SIG-M5 treated with dmso at 0.1 percent for 504 hours (cell line): Measurements from ENCODE around the gene GRK1.
A peak's percentile ranks its signal among the peaks of the same experiment; 100 is the strongest.

Source experiments
- DNase-seq: peaks from one replicate; lab custom pipeline; 2025; ENCODE audit not compliant: unreplicated experiment; lab: John Stamatoyannopoulos, UW

The GRK1 gene

GRCh38 chr13:113728571-113729054 lies 61.6 kb downstream of the GRK1 start:
- no peak for DNase-seq

DNA sequence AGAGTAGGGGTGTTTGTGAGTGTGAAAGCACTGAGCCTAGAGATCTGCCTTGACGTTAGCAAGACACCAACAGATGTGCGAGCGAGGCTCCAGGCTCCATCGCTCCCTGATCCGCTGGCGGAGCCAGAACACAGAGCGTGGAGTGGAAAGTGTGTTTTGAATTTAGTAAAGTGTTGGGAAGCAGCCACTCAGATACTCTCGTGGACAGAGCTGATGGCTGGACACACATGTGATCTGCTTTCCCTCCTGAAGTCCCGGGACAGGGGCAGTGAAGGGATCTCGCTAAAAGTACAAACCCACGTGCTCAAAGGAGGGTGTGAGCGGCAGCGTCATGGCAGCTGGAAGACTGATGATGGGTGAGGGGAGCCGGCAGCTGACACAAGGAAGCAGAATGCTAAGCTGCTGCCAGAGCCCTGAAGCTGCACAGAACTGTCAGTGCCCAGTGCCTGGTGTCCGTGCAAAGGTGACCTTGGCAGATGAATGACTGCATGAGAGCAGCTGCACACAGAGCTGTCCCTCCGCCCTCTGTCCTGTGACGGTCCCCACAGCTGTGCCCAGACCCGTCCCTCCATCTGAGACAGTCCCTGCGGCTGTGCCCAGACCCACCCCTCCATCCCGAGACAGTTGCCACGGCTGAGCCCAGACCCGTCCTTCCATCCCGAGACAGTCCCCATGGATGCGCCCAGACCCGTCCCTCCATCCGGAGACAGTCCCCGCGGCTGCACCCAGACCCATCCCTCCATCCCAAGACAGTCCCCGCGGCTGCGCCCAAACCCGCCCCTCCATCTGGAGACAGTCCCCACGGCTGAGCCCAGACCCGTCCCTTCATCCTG lies 62.4 kb downstream of the GRK1 start:
- no peak for DNase-seq

DNA sequence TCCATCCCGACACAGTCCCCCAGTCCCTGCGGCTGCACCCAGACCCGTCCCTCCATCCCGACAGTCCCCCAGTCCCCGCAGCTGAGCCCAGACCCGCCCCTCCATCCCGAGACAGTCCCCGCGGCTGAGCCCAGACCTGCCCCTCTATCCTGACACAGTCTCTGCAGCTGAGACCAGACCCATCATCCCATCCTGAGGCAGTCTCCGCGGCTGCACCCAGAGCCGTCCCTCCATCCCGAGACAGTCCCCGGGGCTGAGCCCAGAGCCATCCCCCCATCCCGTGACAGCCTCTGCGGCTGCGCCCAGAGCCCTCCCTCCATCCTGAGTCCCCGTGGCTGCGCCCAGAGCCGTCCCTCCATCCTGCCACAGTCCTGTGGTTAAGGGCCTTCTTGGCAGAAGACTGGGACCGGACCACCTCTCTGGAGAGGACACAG lies 63.3 kb downstream of the GRK1 start:
- no peak for DNase-seq

GRCh38 chr13:113730831-113731191 lies 63.8 kb downstream of the GRK1 start:
- DNase-seq: no peak

GRCh38 chr13:113731192-113732175 lies 64.5 kb downstream of the GRK1 start:
- DNase-seq: no peak

DNA sequence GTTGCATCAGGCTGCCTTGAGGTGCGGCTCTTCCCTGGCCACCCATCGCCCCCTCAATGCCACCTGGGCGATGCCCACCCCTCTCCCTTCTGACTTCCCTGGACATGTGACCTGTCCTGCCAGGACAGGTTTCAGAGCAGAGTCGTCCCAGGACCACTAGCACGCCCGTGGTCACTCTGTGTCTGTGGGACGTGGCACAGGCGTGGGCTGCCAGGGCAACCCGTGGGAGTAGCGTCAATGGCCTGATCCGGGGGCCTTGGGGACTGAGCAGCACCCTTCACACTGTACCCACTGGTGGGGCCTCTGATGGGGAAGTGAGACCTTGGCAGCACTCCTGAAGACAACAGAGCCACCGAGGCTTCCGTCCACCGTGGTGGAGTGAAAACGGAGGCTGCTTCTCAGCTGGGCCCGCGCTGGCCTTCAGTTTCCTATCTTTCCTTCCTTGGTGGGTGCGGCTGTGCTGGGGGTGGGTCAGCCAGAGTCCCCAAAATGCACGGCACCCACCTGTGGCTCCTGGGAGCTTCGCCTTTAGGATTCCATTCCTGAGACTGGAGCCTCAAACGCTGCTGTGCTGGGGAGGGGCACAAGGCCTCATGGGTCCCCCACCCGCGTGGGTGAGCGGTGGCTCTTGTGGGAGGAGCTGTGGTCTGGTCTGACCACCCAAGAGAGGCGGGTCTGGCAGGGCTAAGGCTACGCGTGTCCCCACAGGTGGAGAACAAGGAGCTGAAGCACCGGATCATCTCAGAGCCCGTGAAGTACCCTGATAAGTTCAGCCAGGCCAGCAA lies 65.3 kb downstream of the GRK1 start:
- peak; percentile 31 for DNase-seq

DNA sequence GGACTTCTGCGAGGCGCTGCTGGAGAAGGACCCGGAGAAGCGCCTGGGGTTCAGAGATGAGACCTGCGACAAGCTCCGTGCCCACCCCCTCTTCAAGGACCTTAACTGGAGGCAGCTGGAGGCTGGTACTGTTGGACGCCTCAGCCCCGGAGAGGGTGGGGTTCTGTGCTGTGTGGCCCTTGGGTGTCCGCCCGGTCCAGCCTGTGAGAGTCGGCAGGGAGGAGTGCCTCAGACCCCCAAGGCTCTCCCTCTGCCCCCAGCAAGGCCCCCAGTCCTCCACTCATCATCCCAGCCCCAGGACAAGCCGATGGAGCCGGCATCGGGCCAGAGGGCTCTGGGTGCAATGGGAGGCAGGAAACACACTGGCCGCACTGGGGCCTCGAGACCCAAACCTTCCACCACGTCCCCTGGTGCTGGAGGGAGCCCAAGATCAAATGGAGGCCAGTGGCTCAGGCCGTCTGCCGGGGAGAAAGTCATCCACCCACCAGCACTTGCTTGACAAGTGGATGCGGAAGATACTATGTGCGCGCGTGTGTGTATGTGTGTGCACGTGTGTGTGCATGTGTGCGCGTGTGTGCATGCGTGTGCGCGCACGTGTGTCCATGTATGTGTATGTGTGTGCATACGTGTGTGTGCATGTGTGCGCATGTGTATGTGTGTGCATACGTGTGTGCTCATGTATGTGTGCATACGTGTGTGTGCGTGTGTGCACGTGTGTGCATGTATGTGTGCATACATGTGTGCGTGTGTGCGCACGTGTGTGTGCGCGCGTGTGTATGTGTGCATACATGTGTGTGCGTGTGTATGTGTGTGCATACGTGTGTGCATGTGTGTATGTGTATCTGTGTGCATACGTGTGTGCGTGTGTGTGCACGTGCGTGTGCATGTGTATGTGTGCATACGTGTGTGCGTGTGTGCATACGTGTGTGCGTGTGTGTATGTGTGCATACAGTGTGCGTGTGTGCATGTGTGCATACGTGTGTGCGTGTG lies 66.2 kb downstream of the GRK1 start:
- DNase-seq: no peak

GRCh38 chr13:113734099-113734825 lies 67.2 kb downstream of the GRK1 start:
- no peak for DNase-seq

GRCh38 chr13:113734826-113735125 lies 67.8 kb downstream of the GRK1 start:
- DNase-seq: no peak

GRCh38 chr13:113735194-113735593 lies 68.2 kb downstream of the GRK1 start:
- no peak for DNase-seq

- DNase-seq: no peak
Measured at GRCh38 chr13:113735750-113736149, 68.7 kb downstream of the GRK1 start.

GRCh38 chr13:113736258-113736731 lies 69.3 kb downstream of the GRK1 start:
- no peak for DNase-seq

DNA sequence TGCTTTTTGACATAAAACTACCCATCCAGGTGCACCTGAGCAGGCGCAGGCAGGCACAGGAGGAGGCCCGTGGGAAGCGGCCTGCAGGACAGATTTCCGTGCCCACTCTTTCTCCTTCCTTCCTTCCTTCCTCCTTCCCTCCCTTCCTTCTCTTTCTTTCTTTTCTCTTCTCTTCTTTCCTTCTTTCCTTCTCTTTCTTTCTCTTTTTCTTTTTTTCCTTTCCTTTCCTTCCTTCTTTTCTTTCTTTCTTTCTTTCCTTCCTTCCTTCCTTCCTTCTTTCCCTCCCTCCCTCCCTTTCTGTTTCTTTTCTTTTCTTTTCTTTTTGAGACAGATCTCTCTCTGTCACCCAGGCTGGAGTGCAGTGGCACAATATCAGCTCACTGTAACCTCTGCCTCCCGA lies 70.8 kb downstream of the GRK1 start:
- DNase-seq: no peak

GRCh38 chr13:113739527-113740285 lies 72.7 kb downstream of the GRK1 start:
- DNase-seq: no peak

GRCh38 chr13:113740286-113740556 lies 73.2 kb downstream of the GRK1 start:
- no peak for DNase-seq

- no peak for DNase-seq
Measured at GRCh38 chr13:113740661-113741060, 73.6 kb downstream of the GRK1 start.

DNA sequence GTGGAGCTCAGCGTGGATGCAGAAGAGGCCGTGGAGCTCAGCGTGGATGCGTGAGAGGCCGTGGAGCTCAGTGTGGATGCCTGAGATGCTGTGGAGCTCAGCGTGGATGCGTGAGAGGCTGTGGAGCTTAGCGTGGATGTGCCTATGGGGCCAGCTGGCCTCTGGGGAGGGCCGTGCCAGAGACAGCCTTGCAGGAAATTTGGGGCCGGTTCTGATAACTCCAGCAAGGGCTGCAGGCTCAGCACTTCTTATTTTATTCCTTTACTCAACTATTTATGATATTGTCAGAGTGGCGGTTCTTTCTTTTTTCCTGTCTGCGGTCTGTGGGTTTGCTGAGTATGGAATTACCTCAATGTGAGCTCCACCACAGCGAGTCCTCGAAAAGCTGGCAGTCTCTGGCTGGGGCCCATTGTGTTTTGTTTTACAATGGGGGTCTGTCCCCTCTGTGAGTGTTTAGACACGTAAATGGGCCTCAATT lies 74.2 kb downstream of the GRK1 start:
- DNase-seq: peak; percentile 75

DNA sequence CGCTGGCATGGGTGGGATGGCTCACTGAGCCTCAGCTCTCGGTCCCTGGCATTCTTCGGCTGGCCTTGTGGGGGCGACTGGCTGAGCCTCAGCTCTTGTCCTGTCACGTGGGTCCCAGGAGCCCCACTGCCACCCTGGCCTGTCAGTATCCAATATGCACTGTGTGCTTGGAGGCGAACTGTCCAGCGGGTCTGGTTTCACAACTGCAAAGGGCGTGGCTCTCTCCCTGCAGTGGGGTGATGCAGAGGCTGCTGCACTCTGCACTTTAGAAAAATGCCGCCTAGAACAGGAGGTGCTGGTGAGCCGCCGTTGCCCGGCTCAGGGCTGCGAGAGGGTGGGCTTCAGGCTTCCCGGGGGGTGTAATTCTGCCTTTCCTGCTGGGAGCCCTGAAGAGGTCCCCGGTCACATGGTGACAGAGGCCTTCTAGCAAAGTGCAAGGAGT lies 75.0 kb downstream of the GRK1 start:
- DNase-seq: peak; percentile 92
